H1 (cell line): Measurements from ENCODE around the gene GALC. TPM values are rescaled to one million over a fixed set of nuclear protein-coding genes. Genes with fewer than 3 reads are reported as not detected.

Experiments
- CTCF ChIA-PET: fragments of 300-600 bp; sonication (Branson Sonifier 250); formaldehyde crosslinking; loops from one replicate; lab custom pipeline; 2021; ENCODE audit not compliant: partially characterized antibody; lab: Charles Lee
- POLR2A ChIA-PET: fragments of 300-600 bp; sonication (Branson Sonifier 250); formaldehyde crosslinking; loops from one replicate; lab custom pipeline; 2021; ENCODE audit warnings: inconsistent platforms; ENCODE audit not compliant: partially characterized antibody; lab: Charles Lee
- DNase-seq, 2 experiments: peaks; one replicate each; pipeline versions ENCODE4 v3.0.0 to v3.0.0-alpha.2; 2010 to 2022; ENCODE audit warnings: low spot score in 2 of 2, low read depth in 1 of 2, mixed read lengths in 1 of 2
- FAIRE-seq: peaks from 2 replicates; lab custom pipeline; 2011; peaks lifted over from hg19 to GRCh38; lab: Jason Lieb, UNC
- H2AFZ ChIP-seq: 2 replicates; pipeline ENCODE4 v1.8.1; 2012; ENCODE audit warnings: low read length, inconsistent platforms
- H2AK5ac ChIP-seq: 2 replicates; pipeline ENCODE4 v1.6.1; 2013; ENCODE audit warnings: low read depth, low read length
- H2BK120ac ChIP-seq: replicated peaks from 2 replicates; pipeline ENCODE3; 2013; ENCODE audit warnings: low read depth, low read length, inconsistent platforms
- H2BK12ac ChIP-seq: 2 replicates; pipeline ENCODE4 v1.6.1; 2013; ENCODE audit warnings: low read depth, low read length
- H2BK15ac ChIP-seq: 2 replicates; pipeline ENCODE4 v1.6.1; 2013; ENCODE audit warnings: low read length
- H2BK20ac ChIP-seq: 2 replicates; pipeline ENCODE4 v1.6.1; 2013; ENCODE audit warnings: low read length
- H2BK5ac ChIP-seq: 2 replicates; pipeline ENCODE4 v1.6.1; 2013; ENCODE audit warnings: low read depth, low read length
- H3K14ac ChIP-seq: 2 replicates; pipeline ENCODE4 v1.6.1; 2013; ENCODE audit warnings: inconsistent platforms; ENCODE audit not compliant: insufficient read length
- H3K18ac ChIP-seq: 2 replicates; pipeline ENCODE4 v1.6.1; 2013; ENCODE audit warnings: low read length; ENCODE audit errors: extremely low read depth
- H3K23ac ChIP-seq: 2 replicates; pipeline ENCODE4 v1.6.1; 2013; ENCODE audit warnings: inconsistent platforms; ENCODE audit not compliant: insufficient read length
- H3K23me2 ChIP-seq: 2 replicates; pipeline ENCODE4 v1.6.1; 2013; ENCODE audit warnings: low read depth, low read length
- H3K27ac ChIP-seq: 2 replicates; pipeline ENCODE4 v1.6.1; 2011; ENCODE audit warnings: low read depth, low read length, inconsistent platforms
- H3K27me3 ChIP-seq, 4 experiments: replicated peaks in 1 of 4; 1 replicate in 1 of 4; 2 replicates in 3 of 4; pipeline versions ENCODE4 v1.6.1 to v1.8.1; 2011 to 2013; ENCODE audit warnings: low read length in 3 of 4, mild to moderate bottlenecking in 3 of 4, inconsistent platforms in 2 of 4, mixed read lengths in 2 of 4, moderate library complexity in 1 of 4; ENCODE audit not compliant: control insufficient read depth in 3 of 4, insufficient read depth in 3 of 4; ENCODE audit errors: extremely low read depth in 1 of 4
- H3K36me3 ChIP-seq, 4 experiments: 2 replicates each; pipeline versions ENCODE4 v1.6.1 to v1.8.1; 2011 to 2013; ENCODE audit warnings: mild to moderate bottlenecking in 4 of 4, low read length in 3 of 4, moderate library complexity in 2 of 4, control low read depth in 1 of 4, inconsistent platforms in 1 of 4; ENCODE audit not compliant: insufficient read depth in 4 of 4, control insufficient read depth in 2 of 4
- H3K4ac ChIP-seq: replicated peaks from 2 replicates; pipeline ENCODE3; 2013; ENCODE audit warnings: low read length, low read depth, mixed read lengths, inconsistent platforms; ENCODE audit not compliant: insufficient read length
- H3K4me1 ChIP-seq, 4 experiments: replicated peaks in 1 of 4; 1 replicate in 1 of 4; 2 replicates in 3 of 4; pipeline versions ENCODE4 v1.6.1 to v1.8.1; 2011 to 2013; ENCODE audit warnings: low read length in 3 of 4, inconsistent platforms in 2 of 4, mixed read lengths in 1 of 4; ENCODE audit not compliant: insufficient read depth in 4 of 4, control insufficient read depth in 3 of 4
- H3K4me2 ChIP-seq, 2 experiments: 2 replicates each; pipeline versions ENCODE4 v1.6.1 to v1.8.1; 2011 to 2013; ENCODE audit warnings: low read depth in 2 of 2, low read length in 2 of 2, control low read depth in 1 of 2, inconsistent platforms in 1 of 2, mild to moderate bottlenecking in 1 of 2; ENCODE audit not compliant: insufficient read depth in 1 of 2
- H3K4me3 ChIP-seq, 4 experiments: fragments of 200-600, 300-600 bp in 1 of 4; sonication (generic), shearing (Covaris generic), sonication (Bioruptor Twin) in 1 of 4; 2 replicates each; pipeline versions ENCODE4 v1.5.1 to v1.8.1; 2011 to 2016; ENCODE audit warnings: low read length in 4 of 4, low read depth in 3 of 4, control low read depth in 2 of 4, inconsistent platforms in 2 of 4, mild to moderate bottlenecking in 2 of 4, mixed read lengths in 1 of 4, moderate library complexity in 1 of 4; ENCODE audit not compliant: insufficient read depth in 2 of 4; ENCODE audit errors: extremely low read depth in 1 of 4
- H3K56ac ChIP-seq: replicated peaks from 2 replicates; pipeline ENCODE3; 2013; ENCODE audit warnings: low read depth, mild to moderate bottlenecking, mixed read lengths, low read length, inconsistent platforms; ENCODE audit not compliant: insufficient read length
- H3K79me1 ChIP-seq: 2 replicates; pipeline ENCODE4 v1.6.1; 2013; ENCODE audit warnings: low read depth, low read length, control low read depth
- H3K79me2 ChIP-seq, 2 experiments: 2 replicates each; pipeline versions ENCODE4 v1.6.1 to v1.8.1; 2012 to 2013; ENCODE audit warnings: low read length in 2 of 2, mild to moderate bottlenecking in 2 of 2, inconsistent platforms in 1 of 2; ENCODE audit not compliant: insufficient read depth in 2 of 2, control insufficient read depth in 1 of 2
- H3K9ac ChIP-seq, 4 experiments: replicated peaks in 1 of 4; 1 replicate in 1 of 4; 2 replicates in 3 of 4; pipeline versions ENCODE4 v1.6.1 to v1.8.1; 2011 to 2013; ENCODE audit warnings: low read depth in 3 of 4, low read length in 3 of 4, control low read depth in 2 of 4, mild to moderate bottlenecking in 2 of 4, moderate library complexity in 2 of 4, inconsistent platforms in 1 of 4; ENCODE audit errors: extremely low read depth in 1 of 4
- H3K9me3 ChIP-seq, 2 experiments: 2 replicates each; pipeline versions ENCODE4 v1.6.1 to v1.8.1; 2012 to 2013; ENCODE audit warnings: mild to moderate bottlenecking in 2 of 2, moderate library complexity in 2 of 2, control low read depth in 1 of 2, inconsistent platforms in 1 of 2, low read depth in 1 of 2, low read length in 1 of 2, mixed read lengths in 1 of 2; ENCODE audit not compliant: insufficient read depth in 2 of 2
- H4K20me1 ChIP-seq, 2 experiments: replicated peaks in 1 of 2; 2 replicates each; pipeline versions ENCODE3 to v1.8.1; 2011 to 2013; ENCODE audit warnings: inconsistent platforms in 2 of 2, low read length in 2 of 2, mild to moderate bottlenecking in 1 of 2; ENCODE audit not compliant: insufficient read depth in 2 of 2, control insufficient read depth in 1 of 2
- H4K5ac ChIP-seq: 2 replicates; pipeline ENCODE4 v1.6.1; 2013; ENCODE audit warnings: low read length, low read depth, mixed read lengths, inconsistent platforms; ENCODE audit not compliant: insufficient read length
- H4K8ac ChIP-seq: 2 replicates; pipeline ENCODE4 v1.8.0; 2013; ENCODE audit warnings: mild to moderate bottlenecking, moderate library complexity, low read length, inconsistent platforms; ENCODE audit not compliant: insufficient read depth; ENCODE audit errors: extremely low read depth
- H4K91ac ChIP-seq: replicated peaks from 2 replicates; pipeline ENCODE3; 2013; ENCODE audit warnings: low read length, mixed read lengths, inconsistent platforms; ENCODE audit not compliant: insufficient read length
- JUND ChIP-seq: IDR thresholded peaks from 2 replicates; pipeline ENCODE4 v1.6.1; 2011; ENCODE audit warnings: mild to moderate bottlenecking, improper control_type of control experiment, low read length
- KDM4A ChIP-seq: IDR thresholded peaks from one replicate; pipeline ENCODE4 v1.7.1; 2012; ENCODE audit warnings: low read depth, mild to moderate bottlenecking, moderate library complexity, low read length, inconsistent platforms; ENCODE audit not compliant: severe bottlenecking
- RAD21 ChIP-seq, 2 experiments: IDR thresholded peaks in 1 of 2; conservative IDR thresholded peaks in 1 of 2; 2 replicates each; pipeline ENCODE4 v1.6.1; 2011; ENCODE audit warnings: low read depth in 2 of 2, low read length in 2 of 2, improper control_type of control experiment in 1 of 2, inconsistent platforms in 1 of 2, mild to moderate bottlenecking in 1 of 2, moderate library complexity in 1 of 2
- SUZ12 ChIP-seq: fragments of 200-600 bp; sonication (generic); IDR thresholded peaks from 2 replicates; pipeline ENCODE4 v1.6.1; 2012; ENCODE audit warnings: mild to moderate bottlenecking, inconsistent platforms, low read length, moderate library complexity, mixed read lengths
- YY1 ChIP-seq: IDR thresholded peaks from 2 replicates; pipeline ENCODE4 v1.6.1; 2011; ENCODE audit warnings: low read depth, mild to moderate bottlenecking, low read length
- WGBS, 2 experiments: shearing (Covaris generic) in 1 of 2; methylation state at CpG; one replicate each; pipeline versions ENCODE4 v1.1.6 to v1.1.7; 2013 to 2015; ENCODE audit warnings: low lambda C conversion rate in 2 of 2, mixed read lengths in 2 of 2, inconsistent platforms in 1 of 2, low coverage in 1 of 2, missing lambda C conversion rate in 1 of 2; ENCODE audit not compliant: insufficient replicate concordance in 2 of 2, insufficient coverage in 1 of 2, insufficient read length in 1 of 2; ENCODE audit errors: extremely low coverage in 1 of 2, missing lambda C conversion rate in 1 of 2; 5-methylcytosine and 5-hydroxymethylcytosine counted together
- polyA plus RNA-seq, 7 experiments: library from polyadenylated mRNA; depleted of rRNA in 3 of 7; stranded (reverse) in 5 of 7; unstranded in 2 of 7; fragments of >200 nt in 5 of 7; fragments of 200-250 nt in 2 of 7; gene quantifications; 1 replicate in 5 of 7; 2 replicates in 1 of 7; 4 replicates in 1 of 7; pipeline versions ENCODE4 v1.2.1 to v1.2.3, GENCODE V29; 2011 to 2013; ENCODE audit warnings: missing spikeins in 2 of 7, mixed read lengths in 2 of 7
- total RNA-seq: library from RNA; stranded (reverse); fragmentation: NEBNext Ultra II Directional; extraction: Animal tissue kit (Norgen Biotek cat#: 25700); gene quantifications from 2 replicates; pipeline ENCODE4 v1.2.1, GENCODE V29; 2021
- TF ChIP-seq, protein P1 (sequence below), 3 experiments: IDR thresholded peaks; 1 replicate in 2 of 3; 2 replicates in 1 of 3; pipeline versions ENCODE4 v1.5.1 to v1.6.1; 2011; ENCODE audit warnings: low read length in 3 of 3, mild to moderate bottlenecking in 3 of 3, inconsistent platforms in 2 of 3, low read depth in 1 of 3, moderate library complexity in 1 of 3; ENCODE audit not compliant: insufficient read depth in 1 of 3; ENCODE audit errors: control extremely low read depth in 1 of 3
- TF ChIP-seq, protein P2 (sequence below): IDR thresholded peaks from 2 replicates; pipeline ENCODE4 v1.6.1; 2011; ENCODE audit warnings: low read length, improper control_type of control experiment

The GALC gene
- total and polyA plus RNA-seq, 2 of the 8 experiments (the other 6 are each of a cell fraction or from before 2014, with no cell fraction given) = 6.1 to 12.3 TPM

DNA sequence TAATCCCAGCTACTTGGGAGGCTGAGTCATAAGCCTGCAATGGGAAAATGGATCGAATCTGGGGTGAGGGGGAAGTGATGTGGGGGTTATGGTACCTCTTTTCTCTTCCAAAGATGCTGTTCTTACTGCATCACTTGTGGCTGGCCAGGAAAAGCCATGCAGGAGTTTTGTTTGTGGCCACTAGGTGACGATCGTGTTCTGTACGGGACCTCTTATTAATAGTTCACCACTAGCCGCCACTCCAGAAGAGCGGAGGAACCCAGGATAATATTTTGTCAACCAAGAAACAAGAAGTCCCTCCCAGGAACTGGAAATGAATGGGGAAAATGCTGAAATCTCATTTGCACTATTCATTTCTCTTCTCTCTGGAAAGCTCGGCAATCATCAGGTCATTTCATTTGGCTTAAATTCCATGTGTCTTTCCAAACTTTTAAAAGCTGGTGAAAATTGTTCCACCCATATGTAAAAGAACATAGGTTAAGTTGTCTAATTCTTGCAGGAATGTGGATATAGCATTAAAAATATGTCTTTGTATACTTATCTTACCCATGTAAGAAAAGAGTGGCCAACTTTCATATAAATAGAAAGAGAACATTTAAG, 20.9 kb upstream of the GALC start:
- Histone ChIP-seq H4K8ac (no peak overlapping the region), H3K4me1 (peaks cover 0 to 3% (median 0%) of the 10 kb centered on the region in 4 experiments; a peak in 1 of 7 replicates), H2BK5ac (no peak overlapping the region), H2AFZ (no peak overlapping the region), H3K23ac (no peak overlapping the region), H3K4ac (no peak overlapping the region), H3K56ac (no peak overlapping the region), H3K36me3 (no peaks in the 10 kb centered on the region), H3K9me3 (no peaks in the 10 kb centered on the region), H3K79me1 (no peaks in the 10 kb centered on the region), H3K79me2 (no peaks in the 10 kb centered on the region), H2BK20ac (no peak overlapping the region), H3K23me2 (no peaks in the 10 kb centered on the region), H2BK120ac (no peak overlapping the region), H2AK5ac (no peak overlapping the region), H3K9ac (no peak overlapping the region), H3K4me2 (no peak overlapping the region), H3K18ac (no peak overlapping the region), H3K14ac (no peak overlapping the region), H4K20me1 (no peaks in the 10 kb centered on the region), H3K27ac (no peak overlapping the region), H3K4me3 (no peak overlapping the region), H3K27me3 (no peaks in the 10 kb centered on the region), H2BK15ac (no peak overlapping the region), H4K91ac (no peak overlapping the region), H2BK12ac (no peak overlapping the region), H4K5ac (no peak overlapping the region)
- POLR2A ChIA-PET = no interaction called here
- 25% methylated on average over 7 of the region's 7 CpGs; no CpG with 5 or more reads in 1 of the 2 experiments for WGBS, 2 experiments
- TF ChIP-seq KDM4A = no peak
- TF ChIP-seq RAD21 (IDR thresholded peaks at IDR 0.05 in 1 of 2, conservative IDR thresholded peaks at IDR 0.05 in 1 of 2; ENCODE audit: low read depth in 2 of 2, low read length in 2 of 2) = peak; percentile 93 to 94
- 0 out of 2 replicates have a peak, but pooled peaks have one; percentile 10 for TF ChIP-seq YY1
- no peak for TF ChIP-seq SUZ12
- TF ChIP-seq, protein P1, sequence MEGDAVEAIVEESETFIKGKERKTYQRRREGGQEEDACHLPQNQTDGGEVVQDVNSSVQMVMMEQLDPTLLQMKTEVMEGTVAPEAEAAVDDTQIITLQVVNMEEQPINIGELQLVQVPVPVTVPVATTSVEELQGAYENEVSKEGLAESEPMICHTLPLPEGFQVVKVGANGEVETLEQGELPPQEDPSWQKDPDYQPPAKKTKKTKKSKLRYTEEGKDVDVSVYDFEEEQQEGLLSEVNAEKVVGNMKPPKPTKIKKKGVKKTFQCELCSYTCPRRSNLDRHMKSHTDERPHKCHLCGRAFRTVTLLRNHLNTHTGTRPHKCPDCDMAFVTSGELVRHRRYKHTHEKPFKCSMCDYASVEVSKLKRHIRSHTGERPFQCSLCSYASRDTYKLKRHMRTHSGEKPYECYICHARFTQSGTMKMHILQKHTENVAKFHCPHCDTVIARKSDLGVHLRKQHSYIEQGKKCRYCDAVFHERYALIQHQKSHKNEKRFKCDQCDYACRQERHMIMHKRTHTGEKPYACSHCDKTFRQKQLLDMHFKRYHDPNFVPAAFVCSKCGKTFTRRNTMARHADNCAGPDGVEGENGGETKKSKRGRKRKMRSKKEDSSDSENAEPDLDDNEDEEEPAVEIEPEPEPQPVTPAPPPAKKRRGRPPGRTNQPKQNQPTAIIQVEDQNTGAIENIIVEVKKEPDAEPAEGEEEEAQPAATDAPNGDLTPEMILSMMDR (IDR thresholded peaks at IDR 0.05; ENCODE audit: control extremely low read depth in 1 of 3, insufficient read depth in 1 of 3, low read depth in 1 of 3, low read length in 3 of 3) = peak; percentile 59 to 87 (median 85)
- no peak for TF ChIP-seq JUND
- TF ChIP-seq, protein P2, sequence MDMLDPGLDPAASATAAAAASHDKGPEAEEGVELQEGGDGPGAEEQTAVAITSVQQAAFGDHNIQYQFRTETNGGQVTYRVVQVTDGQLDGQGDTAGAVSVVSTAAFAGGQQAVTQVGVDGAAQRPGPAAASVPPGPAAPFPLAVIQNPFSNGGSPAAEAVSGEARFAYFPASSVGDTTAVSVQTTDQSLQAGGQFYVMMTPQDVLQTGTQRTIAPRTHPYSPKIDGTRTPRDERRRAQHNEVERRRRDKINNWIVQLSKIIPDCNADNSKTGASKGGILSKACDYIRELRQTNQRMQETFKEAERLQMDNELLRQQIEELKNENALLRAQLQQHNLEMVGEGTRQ = no peak
- CTCF ChIA-PET = interaction anchor here (0.6 to 8.7 kb wide), 43 partner anchors 9 to 571 kb away, joined by 3 to 79 read pairs (median 4); no protein-coding TSS in a partner anchor
- DNase-seq (peak in 1 of 2 experiments; percentile 69), FAIRE-seq (peak; percentile 87)
